Hematopoietic multipotent progenitor cell treated with erythropoietin and hydrocortisone succinate and interleukin-3 and kit ligand, for 4 days (in vitro differentiated cells): Measurements from ENCODE around the gene TAF1A.
"Not testable (repeated sequence)": the region's sequence is repeated elsewhere in the genome, so short reads cannot be mapped to it uniquely, and the experiment has no call there.

Source experiments
- DNase-seq: peaks from one replicate; pipeline ENCODE4 v3.0.0-alpha.2; 2015

TAF1A gene

DNA sequence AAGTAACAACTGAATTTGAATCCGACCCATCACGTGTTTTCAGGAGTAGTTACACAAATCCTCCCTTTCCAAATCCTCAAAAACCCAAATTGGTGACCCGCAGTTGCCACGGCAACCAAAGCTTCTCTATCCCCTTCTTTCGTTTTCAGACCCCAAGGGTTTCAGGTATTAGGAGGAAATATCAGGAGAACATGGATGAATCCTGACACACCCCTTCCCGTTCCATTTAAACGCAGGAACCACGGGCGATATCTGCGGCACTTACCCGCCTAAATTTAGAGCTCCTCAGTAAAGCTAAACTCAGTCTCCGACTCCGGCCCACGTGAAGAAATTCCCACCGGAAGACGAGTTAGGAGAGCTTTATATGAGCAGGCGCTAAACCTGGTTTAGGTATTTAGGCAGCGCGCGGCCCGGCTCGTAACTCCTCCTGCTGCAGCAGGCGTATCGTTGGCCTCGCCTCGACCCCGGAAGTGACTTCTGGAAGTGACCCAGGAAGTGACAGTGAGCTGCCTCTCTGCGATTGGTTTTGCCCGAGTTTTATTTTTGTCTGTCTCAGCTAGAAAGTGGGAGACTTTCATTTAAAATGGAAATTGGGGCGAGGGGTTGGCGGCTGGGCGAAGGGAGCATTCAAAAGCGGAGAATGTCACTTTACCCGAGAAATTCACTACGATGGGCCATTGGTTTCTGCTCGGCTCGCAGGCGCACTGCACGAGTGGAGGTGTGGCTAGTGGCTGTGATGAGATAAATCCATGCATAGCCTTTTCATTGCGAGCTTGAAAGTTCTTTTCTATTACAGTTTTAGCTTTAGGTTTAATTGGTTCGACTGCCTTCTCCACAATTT is at the start of gene TAF1A:
TSS of gene TAF1A (minus strand) at position 472 of the 841 bp plus-strand sequence.
- peak; percentile 95 for DNase-seq

DNA sequence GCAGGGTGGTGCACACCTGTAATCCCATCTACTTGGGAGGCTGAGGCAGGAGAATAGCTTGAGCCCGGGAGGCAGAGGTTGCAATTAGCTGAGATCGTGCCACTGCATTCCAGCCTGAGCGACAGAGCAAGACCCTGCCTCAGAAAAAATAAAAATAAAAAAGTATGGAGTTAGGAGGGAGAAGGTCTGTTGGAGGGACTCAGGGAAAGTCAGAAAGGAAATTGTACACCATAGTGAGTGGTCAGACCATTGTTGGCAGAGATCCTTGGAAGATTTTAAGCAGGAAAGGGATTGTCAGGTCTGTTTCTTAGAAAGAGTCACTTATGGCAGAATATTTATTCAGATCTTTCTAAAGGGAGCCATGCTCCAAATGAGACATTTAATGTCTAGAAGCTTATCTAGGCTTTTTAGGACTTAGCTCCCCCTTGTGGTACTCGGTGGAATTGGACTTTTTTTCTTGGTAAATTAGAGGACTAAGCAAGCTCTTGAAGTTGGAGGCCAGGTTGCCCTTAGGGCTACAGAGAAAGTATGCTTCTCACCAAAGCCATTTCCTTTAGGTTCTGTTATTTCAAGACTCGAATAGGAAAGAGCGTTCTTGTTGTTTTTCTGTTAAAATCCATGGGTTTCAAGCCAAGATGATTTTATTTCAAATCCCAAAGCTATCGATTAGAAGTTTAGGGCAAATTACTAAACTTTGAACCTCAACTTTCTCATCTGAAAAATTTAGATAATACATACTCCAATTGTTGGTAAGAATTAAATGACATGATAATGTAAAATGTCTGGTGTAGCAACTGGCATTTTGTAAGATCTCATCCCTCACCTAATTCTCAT is 44.7 kb upstream of the TAF1A start:
- peak; percentile 95 for DNase-seq

DNA sequence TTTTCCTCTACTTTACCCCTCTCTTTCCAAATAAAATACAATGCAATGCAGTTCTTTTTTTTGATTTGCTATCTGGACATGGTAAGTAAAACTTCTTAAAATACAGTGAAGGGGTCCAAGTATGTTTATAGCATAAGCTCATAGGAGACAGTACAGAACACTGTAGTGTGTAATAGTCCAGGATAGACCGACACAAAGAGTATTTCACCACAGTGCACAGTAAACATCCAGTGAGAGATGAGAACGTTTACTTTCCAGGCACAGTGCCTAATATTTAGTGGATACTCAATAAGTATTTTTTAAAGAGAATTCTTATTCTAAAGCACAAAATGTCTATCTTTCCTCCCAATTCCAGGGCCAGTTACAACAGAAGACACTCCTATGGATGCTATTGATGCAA is 43.0 kb upstream of the TAF1A start:
- no peak for DNase-seq

DNA sequence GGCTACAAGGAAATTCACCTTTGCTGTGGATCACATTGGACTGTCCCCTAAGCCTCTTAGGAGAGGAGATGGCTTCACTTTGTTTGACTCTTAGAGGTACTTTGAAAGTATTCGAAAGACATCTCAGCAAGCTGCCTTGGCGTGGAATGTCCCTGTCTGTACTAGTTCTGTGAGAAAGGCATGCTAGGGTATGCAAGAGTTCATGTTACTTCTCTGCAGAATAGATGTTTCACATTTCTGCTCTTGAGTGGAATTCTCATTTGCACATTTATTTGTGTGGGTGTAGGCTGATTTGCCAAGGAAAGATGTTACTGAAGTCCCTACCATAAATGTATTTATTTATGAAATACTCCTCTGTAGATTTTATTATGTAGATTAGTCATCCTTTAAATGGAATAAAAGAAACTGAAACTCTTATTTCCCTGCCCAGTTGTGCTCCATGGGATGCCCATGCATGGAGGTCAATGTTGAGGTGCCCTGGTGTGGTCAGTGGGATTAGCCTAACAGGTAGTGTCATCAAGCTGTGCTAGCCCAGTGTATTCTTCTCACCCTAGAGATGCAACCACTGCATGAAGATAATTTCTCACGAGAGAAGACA is 42.0 kb upstream of the TAF1A start:
- DNase-seq, result no peak

DNA sequence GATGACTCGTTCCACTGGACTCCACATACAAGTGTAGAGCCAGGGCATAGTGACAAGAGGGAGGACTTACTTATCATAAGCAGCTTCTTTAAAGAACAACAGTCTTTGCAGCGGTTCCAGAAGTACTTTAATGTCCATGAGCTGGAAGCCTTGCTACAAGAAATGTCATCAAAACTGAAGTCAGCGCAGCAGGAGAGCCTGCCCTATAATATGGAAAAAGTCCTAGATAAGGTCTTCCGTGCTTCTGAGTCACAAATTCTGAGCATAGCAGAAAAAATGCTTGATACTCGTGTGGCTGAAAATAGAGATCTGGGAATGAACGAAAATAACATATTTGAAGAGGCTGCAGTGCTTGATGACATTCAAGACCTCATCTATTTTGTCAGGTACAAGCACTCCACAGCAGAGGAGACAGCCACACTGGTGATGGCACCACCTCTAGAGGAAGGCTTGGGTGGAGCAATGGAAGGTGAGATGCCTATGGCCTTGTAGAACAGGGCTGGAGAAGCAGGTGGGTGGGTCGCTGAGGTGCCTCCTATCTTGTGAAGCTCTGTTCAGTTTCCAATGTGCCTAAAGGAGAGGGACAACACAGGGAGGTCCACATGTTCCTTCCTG is 40.3 kb upstream of the TAF1A start:
- no peak for DNase-seq

DNA sequence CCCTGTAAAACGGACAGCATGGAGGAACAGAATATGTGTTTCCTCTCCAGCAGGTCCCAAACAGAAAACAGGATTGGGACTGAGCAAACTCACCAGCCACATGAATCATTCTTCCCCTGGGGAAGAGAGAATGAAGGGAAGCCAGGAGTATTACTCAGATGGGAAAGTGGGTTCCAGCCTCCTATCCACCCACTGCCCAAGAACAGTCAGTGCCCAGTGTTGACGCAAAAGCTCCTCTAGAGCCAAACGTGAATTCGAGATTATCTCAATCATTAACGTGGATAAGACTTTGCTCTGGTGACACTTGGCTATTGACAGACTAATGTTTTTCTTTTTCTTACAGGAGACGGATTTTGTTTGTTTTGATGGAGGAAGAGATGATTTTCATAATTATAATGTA is 37.5 kb upstream of the TAF1A start:
- no peak for DNase-seq

DNA sequence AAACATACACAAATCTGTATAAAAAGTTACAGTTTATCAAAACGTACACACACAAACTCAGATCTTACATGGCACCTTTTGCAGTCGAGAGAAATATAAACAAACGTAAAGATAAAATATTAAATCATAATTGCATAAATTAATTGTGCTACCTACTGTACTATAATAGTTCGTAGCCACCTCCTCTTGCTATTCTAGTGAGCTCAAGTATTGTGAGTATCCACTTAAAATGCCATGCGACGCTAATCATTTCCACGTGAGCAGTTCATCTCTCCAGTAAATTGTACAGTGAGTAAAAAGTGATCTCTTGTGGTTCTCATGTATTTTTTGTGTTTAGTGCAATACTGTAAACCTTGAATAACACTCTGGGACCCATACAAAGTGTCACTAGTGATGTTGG is 34.5 kb upstream of the TAF1A start:
- DNase-seq, result no peak

DNA sequence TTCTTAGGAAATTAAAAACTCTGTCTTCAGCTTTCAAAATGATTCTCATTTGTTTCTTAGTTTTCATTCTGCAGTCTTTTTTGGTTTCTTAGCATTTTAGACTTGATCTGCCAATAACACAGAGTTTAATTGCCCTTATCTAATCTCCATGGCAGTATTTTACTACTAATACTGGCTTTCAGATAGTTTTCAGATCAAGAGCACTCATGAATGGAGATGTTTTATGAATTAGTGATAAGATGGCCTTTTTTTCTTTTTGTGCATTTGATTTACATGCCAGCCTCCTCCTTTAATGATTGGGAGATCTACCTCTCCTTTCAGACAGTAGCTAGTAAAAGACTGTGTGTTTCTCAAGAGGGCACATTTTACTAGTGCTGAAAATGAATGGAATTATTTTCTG is 33.7 kb upstream of the TAF1A start:
- DNase-seq, result no peak

DNA sequence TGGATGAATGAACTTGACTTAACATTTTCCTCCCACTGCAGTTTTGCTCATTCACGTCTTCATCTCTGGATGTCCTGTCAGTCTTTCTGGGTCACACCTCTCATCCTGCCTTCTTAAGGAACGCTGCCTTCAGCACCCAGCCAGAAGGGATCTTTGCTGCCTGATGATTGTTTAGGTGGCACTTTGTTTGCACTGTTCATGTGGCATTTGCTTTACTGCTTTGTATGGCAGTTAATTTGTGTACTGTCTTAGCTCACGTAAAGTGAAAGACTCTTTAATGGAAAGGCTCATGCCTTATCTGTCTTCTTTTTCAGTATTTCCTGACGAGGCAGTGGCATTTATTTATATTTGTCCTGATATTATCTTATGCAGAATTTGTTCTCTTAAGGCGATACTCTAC is 33.0 kb upstream of the TAF1A start:
- DNase-seq, result no peak

DNA sequence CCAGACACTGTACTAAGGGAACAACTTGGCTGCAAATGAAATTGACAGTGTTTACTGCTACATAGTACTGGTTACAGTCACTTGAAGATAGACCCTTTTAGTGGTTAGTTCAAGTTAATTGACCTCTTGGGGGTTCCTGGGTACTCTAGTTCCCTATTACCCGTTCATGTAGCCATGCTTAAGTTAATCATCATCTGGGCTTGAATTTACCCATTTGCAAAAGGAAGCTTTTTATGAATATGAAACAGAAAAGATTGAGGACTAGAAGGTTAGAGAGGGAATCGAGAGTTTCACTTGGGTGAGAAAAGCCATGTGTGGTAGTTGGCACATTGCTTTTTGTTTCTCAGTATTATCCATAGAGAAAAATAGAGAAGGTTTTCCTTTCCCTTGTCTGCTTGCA is 30.8 kb upstream of the TAF1A start:
- no peak for DNase-seq

DNA sequence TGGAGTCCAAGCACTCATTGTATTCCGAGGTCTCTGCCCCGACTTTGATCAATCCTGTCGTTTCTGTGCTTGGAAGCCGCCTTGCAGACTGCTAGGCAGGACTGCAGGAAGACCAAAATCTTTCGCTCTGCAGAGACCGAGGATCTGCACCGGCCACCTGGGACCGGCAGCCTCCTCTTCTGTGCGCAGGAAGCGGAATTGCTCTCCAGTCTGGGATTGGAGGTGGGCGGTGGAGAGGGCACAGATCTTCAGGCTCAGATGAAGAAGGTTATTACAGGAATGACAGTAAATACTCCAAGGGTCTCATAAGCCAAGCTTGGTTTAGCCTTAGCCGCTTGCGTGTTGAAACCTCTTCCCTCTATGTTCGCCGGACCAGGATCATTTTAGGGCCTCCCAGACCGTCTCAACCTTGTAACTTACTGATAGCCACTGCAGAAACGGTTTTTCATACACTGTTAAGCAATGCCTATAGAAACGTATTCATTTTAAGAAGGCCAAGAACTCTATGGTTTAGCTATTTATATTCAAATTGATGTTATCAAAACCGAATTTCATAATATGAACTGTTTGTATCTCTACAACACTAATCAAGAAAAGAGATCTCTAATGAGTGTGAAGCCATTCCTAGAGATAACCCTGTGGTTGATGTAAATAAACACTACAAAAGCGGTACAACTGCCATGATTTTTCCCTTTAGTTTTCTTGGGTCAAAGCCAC is 29.3 kb upstream of the TAF1A start:
- DNase-seq, result peak; percentile 58

DNA sequence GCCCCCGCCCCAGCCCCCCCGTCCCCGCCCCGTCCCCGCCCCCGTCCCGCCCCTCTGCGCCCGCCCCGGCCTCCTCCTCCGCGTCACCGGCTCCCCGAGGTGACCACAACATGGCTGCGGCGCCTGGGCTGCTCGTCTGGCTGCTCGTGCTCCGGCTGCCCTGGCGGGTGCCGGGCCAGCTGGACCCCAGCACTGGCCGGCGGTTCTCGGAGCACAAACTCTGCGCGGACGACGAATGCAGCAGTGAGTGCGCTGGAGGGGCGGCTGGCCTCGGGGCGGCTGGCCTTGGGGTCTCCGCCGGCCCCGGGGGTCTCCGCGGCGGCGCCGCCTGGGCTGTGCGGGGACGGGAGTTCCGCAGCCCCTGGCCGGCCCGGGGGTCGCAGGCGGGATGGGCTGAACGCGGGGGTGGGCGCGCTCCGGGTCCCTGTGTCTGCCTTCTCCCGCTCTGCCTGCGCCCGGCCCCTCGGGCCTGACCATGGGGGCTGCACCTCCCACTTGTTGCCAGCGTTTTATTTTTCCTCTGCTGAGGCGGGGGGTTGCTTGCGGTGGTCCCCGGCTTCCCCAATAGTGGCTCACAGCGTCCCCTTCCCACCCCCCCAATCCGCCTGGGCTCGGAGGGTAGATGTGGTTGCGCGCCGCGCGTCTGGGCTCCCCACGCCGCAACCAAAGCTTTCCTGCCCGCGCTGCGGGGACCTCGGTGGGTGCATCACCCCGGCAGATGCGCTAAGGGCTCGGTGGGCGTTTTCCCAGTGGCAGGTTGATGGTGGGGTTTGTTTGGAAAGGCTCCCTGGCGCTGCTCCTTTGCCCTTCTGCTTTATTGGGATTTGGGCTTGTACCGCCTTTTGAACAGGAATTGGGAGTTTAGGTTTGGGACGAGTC is 28.5 kb upstream of the TAF1A start, which contains the start of gene MIA3:
TSS of gene MIA3 (plus strand) at position 97 of the 879 bp plus-strand sequence. CDS start at position 111, 14 bp downstream.
- peak; percentile 53 for DNase-seq

DNA sequence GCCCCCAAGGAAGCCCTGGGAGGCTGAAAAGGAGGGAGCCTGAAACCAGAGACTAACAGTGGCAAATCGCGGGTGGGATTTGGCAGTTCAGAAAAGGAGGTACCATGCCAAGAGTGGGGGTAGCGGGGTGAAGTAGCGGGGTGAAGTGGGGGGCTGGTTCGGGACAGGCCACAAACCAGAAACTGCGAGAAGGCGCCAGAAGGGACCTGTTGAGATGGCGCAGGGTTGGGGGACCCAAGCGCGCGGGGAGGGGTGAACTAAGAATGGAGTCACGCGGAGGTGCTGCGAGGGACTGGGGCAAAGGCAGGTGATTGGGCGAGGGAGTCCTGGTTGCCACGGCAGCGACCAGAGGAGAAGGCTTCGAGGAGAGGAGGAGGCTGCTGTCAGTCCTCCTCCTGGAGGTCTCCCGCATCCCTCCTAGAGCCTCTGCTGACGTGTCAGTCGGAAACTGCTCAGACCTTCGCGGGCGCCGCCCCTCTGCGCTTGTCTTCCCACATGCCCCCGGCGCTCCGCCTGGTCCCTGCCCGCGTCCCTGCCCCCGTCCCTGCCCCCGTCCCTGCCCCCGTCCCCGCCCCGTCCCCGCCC is 27.7 kb upstream of the TAF1A start:
- DNase-seq, result peak; percentile 97

DNA sequence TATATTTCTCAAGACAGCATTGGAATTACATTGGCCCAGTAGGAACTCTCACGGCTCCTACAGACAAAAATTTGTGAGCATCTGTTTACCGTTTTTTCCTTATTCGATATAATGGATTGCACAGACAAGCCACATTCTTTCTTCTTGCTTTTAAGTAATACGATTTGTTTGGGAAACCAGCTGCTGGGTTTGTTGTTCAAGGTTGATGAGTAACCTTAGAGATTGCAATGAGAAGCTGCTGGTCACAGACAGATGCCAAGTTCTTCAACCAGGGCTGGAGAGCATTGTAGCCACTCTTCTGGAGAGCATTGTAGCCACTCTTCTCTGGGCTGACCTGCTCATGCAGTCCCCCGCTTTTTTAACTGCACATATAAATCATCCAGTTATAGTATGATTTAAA is 26.8 kb upstream of the TAF1A start:
- no peak for DNase-seq

DNA sequence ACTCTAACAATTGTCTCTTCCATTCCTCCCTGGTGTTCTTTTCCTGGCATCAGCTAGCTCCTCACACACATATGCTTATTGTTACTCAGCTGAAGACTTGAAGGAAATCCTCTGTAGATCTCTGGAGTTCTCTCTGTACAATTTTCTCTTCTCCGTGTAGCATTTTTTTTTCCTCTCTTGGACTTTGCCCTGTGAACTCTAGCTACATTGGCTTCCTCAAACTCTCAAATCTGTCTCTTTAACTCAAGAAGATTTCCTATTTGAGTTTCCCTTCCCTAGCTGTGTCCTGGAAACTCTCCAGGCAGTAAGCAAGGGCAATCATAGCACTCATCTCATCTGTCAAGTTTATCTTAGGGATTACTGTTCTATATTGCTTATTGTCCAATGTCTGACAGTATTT is 23.9 kb upstream of the TAF1A start:
- DNase-seq, result no peak

DNA sequence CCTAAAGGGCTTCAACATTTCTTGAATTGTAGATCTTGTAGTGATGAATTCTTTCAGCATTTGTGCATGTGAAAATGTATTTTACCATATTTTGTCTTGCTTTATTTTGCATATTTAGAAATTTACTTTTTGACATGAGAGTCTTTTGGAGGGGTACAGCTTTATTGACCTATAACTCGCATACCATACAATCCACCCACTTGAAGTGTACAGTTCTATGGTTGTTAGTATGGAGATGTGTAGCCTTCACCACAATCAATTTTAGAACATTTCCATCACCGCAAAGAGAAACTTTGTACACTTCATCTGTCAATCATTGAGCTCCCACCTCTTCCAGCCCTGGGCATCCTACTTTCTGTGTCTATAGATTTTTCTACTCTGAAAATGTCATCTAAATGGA is 21.0 kb upstream of the TAF1A start:
- no peak for DNase-seq

DNA sequence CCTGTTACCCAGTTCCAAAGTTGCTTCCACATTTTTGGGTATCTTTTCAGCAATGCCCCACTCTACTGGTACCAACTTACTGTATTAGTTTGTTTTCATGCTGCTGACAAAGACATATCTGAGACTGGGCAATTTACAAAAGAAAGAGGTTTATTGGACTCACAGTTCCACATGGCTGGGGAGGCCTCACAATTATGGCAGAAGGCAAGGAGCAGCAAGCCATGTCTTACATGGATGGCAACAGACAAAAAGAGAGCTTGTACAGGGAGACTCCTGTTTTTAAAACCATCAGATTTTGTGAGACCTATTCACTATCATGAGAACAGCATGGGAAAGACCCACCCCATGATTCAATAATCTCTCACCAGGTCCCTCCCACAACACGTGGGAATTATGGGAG is 19.4 kb upstream of the TAF1A start:
- not testable (repeated sequence) for DNase-seq

DNA sequence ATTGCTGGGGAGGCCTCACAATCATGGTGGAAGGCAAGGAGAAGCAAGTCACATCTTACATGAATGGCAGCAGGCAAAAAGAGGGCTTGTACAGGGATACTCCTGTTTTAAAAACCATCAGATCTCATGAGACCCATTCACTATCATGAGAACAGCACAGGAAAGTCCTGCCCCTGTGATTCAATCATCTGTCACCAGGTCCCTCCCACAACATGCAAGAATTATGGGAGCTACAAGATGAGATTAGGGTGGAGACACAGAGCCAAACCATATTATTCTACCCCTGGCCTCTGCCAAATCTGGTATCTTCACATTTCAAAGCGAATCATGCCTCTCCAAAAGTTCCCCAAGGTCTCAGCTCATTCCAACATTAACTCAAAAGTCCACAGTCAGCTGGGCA is 17.0 kb upstream of the TAF1A start:
- DNase-seq, result no peak

DNA sequence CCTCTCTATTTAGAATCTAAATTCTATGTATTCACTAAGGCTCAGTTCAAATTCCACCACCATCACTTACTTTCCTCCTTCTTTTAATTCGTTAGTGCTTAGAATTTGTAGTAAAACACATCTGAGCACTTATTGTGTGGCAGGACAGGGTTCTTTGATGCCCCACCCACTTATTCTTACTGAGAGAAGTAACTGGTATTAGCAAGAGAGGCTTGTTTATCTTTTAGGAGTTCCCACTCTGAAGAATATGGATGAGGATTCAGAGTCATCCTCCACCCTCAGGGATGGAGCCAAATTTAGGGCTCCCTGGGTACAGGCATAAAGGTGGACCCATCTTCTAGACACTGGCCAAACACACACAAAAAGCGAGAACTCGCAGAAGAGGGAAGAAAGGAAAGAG is 11.5 kb upstream of the TAF1A start:
- DNase-seq, result no peak

DNA sequence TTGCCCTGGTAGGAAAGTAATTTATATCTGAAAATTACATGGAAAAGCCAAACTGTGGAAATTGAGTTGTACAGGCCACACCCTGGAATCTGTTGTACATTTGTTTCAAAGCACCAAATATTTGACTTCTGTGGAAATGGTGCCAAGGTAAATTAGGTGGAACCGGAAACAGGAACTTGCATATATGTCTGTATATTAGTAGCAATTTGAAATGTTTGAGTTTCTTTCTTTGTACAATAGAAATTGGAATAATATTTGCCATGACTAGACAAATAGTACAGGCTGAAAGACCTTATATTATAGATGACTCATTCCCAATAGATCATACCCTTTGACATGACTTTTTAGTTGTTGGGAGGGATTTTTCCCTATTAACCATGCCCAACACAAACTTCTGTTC is 10.5 kb upstream of the TAF1A start:
- DNase-seq, result no peak

DNA sequence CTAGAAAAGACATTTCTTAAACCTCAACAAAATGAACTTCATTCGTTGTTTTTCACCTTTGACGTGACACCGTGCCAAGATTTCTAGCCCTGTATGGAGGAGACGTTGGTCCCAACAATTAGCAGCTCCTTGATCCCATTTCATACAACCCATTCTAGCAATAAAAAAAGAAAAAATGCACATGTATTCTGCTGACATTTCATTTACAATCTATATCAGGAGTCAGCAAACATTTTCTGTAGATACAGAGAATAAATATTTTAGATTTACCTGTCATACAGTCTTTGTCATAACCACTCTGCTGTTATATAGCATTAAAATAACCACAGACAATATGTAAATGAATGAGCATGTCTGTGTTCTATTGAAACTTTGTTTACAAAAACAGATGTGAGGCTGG is 7.0 kb upstream of the TAF1A start:
- no peak for DNase-seq
